Activated naive CD8-positive, alpha-beta T cell (primary cell): Measurements from ENCODE around the gene MBOAT1.

ENCODE experiments used
- H3K27ac Mint-ChIP-seq: one replicate; pipeline ENCODE4 v1.8.0; 2021; ENCODE audit warnings: mixed read lengths
- H3K27me3 Mint-ChIP-seq: one replicate; pipeline ENCODE4 v1.8.0; 2021; ENCODE audit warnings: mixed read lengths
- H3K36me3 Mint-ChIP-seq: one replicate; pipeline ENCODE4 v1.8.0; 2021; ENCODE audit warnings: mixed read lengths
- H3K4me1 Mint-ChIP-seq: one replicate; pipeline ENCODE4 v1.8.0; 2021; ENCODE audit warnings: low read depth, mixed read lengths
- H3K4me3 Mint-ChIP-seq: one replicate; pipeline ENCODE4 v1.8.0; 2021; ENCODE audit warnings: mild to moderate bottlenecking, mixed read lengths
- H3K9me3 Mint-ChIP-seq: one replicate; pipeline ENCODE4 v1.8.0; 2021; ENCODE audit warnings: low read depth, mixed read lengths

Gene MBOAT1

DNA sequence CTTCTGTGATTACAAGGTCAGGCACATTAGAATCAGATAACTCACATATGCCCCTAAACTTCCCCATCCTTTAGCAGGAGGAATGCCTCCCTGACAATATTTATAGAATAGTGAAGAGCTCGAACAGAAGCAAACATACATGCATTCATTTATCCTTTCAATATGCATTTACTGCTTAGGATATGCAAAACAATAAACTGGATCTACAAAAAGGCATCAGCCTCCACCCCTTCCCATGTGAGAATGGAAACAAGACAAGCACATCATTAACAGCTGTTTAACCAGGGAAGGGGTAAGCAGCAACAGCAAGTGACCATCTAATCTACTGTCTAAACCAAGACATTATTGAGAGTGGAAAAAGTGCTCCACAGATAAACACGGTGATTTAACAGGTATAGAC lies 107.6 kb downstream of the MBOAT1 start:
- no peaks in the 10 kb centered on the region for H3K27me3 Mint-ChIP-seq
- H3K27ac Mint-ChIP-seq = no peak overlapping the region
- H3K36me3 Mint-ChIP-seq = peaks cover 3% of the 10 kb centered on the region

DNA sequence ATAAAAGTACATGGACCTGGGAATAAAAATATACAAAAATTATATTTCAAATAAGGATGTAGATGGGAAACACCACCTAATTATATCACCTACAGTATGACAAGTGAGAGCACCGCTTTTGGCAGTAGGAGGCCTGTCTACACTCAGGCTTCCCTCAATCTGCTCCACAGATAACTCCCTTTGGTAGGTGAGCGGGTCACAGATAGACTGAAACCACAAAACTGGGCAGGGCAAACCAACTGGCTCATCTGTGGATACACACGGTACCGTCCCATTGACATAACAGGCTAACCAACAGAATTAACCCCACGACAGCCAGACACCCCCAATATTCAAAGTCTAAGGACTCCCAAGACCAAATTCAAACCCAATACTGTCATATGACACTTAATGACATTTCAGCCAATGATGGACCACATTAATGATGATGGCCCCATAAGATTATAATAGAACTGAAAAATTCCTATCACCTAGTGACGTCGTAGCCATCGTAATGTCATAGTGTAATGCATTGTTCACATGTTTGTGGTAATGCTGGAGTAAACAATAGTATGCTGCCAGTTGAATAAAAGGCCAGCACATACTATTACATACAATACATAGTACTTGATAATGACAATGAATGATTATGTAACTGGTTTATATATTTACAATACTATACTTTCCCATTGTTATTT lies 109.7 kb downstream of the MBOAT1 start:
- Mint-ChIP-seq H3K27ac (no peak overlapping the region), H3K4me3 (no peak overlapping the region), H3K4me1 (no peaks in the 10 kb centered on the region), H3K9me3 (no peaks in the 10 kb centered on the region), H3K27me3 (no peaks in the 10 kb centered on the region), H3K36me3 (no peaks in the 10 kb centered on the region)

More for the DNA sequence above, 107.6 kb downstream of the MBOAT1 start:
- Mint-ChIP-seq H3K4me3 (no peak overlapping the region), H3K9me3 (no peaks in the 10 kb centered on the region), H3K4me1 (no peaks in the 10 kb centered on the region)

DNA sequence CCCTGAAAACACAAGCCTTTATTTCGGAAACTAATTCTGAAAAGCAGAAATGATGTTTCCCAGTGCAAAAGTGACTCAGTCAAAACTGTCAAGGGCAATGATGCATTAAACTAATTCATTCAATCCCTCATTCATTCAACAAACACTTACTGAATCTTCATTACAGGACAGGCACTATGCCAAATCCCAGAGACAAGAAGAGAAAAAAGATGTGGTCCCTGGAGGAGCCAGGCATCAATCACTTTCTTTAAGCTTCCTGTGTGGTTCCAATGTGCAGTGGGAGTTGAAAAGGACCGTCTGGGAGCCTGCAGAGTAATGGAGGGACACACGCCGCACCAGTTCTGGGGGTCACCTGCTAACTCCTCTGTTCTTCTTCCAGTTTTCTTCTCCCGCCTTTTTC lies 113.1 kb downstream of the MBOAT1 start:
- Mint-ChIP-seq H3K36me3 (no peaks in the 10 kb centered on the region), H3K9me3 (no peaks in the 10 kb centered on the region), H3K27me3 (no peaks in the 10 kb centered on the region), H3K27ac (no peak overlapping the region), H3K4me1 (no peaks in the 10 kb centered on the region), H3K4me3 (no peak overlapping the region)

DNA sequence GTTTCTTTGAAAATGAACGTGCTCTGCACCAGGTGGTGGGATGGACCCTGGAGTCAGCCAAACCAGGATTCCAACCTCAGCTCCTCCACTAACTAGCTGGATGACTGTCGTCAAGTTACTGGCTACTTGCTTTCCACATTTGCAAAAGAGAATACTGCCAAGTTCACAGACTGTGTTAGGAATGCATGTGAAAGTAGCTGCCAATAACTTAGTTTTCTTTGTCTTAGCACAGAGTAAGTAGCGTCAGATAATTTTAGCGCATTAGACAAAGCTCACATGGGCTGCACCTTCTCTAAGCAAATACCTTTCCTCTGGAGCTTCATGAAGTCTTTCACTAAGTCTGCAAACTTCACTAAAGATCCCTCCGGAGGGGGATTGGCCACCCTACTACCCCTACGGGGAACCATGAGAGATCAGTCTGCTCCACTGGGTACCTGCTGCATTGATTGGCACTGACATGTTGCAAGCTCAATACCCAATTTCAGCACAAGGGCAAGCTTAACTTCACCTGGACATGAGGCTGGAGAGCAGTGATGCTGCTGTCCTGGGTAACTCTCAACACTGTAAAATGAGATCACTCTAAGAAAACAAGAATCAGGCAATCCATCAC lies 113.9 kb downstream of the MBOAT1 start:
- Mint-ChIP-seq H3K36me3 (no peaks in the 10 kb centered on the region), H3K9me3 (no peaks in the 10 kb centered on the region), H3K27me3 (no peaks in the 10 kb centered on the region), H3K4me3 (no peak overlapping the region), H3K27ac (no peak overlapping the region), H3K4me1 (no peaks in the 10 kb centered on the region)

DNA sequence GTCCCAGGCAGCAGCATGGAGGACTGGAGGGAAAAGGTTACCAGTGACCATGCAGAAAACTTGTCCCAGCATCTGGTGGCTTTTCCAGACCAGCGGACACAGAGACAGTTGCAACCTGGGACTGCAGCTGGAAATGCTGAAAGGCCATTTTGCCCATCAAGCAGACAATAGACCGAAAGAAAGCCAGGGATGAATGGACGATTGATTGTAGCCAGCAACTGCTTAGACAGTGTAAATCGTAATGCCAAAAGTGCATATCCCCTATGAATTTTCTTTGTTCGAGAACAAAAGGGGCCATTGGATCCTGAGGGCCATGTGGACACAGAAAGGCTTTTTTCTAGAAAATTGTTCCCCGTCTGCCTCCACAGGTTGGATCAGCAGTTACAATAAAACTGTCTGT lies 115.7 kb downstream of the MBOAT1 start:
- Mint-ChIP-seq H3K27ac (no peak overlapping the region), H3K4me1 (no peaks in the 10 kb centered on the region), H3K27me3 (peaks cover 3% of the 10 kb centered on the region), H3K36me3 (no peaks in the 10 kb centered on the region), H3K9me3 (no peaks in the 10 kb centered on the region), H3K4me3 (no peak overlapping the region)

DNA sequence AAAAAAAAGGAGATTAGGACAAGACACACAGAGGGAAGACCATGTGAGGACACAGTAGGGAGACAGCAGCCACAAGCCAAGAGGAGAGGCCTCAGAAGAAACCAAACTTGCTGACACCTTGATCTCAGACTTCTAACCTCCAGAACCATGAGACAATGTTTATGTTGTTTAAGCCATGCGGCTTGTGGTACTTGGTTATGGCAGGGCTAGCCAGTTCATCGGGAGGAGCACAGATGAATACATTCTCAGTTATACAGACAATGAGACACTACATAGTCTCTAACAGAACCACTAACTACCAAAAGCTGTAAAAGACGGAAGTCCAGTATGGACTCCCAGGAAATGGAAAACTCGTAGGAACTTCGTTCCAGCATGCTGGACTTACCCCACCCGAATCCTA lies 116.8 kb downstream of the MBOAT1 start:
- Mint-ChIP-seq H3K36me3 (no peaks in the 10 kb centered on the region), H3K4me1 (no peaks in the 10 kb centered on the region), H3K27ac (no peak overlapping the region), H3K27me3 (peaks cover 3% of the 10 kb centered on the region), H3K4me3 (no peak overlapping the region), H3K9me3 (no peaks in the 10 kb centered on the region)

DNA sequence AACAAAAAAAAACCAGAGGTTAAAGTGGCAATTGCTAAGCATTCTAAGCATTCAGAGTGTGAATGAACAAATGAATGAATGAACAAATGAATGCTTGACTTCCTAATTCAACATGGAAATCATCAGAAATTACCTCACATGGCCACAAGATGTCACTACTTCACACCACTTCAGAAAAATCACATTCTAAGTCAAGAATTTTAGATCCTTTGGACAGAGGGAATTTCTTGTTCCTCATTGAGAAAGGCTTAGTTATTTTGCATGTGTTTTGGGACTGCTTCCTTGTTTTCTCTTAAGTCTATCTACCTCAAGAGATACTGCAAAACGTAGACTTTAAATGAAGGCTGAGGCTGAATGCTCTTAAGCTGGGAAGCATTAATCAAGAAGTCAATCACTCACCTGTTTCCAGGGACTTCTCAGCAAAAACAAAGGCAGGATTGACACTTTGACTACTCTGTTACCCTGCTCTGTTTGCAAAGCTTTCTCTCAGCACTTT lies 120.2 kb downstream of the MBOAT1 start:
- no peaks in the 10 kb centered on the region for H3K4me1 Mint-ChIP-seq
- peaks cover 3% of the 10 kb centered on the region for H3K27me3 Mint-ChIP-seq
- H3K36me3 Mint-ChIP-seq = no peaks in the 10 kb centered on the region
- H3K9me3 Mint-ChIP-seq = no peaks in the 10 kb centered on the region
- no peak overlapping the region for H3K27ac Mint-ChIP-seq
- H3K4me3 Mint-ChIP-seq = no peak overlapping the region

DNA sequence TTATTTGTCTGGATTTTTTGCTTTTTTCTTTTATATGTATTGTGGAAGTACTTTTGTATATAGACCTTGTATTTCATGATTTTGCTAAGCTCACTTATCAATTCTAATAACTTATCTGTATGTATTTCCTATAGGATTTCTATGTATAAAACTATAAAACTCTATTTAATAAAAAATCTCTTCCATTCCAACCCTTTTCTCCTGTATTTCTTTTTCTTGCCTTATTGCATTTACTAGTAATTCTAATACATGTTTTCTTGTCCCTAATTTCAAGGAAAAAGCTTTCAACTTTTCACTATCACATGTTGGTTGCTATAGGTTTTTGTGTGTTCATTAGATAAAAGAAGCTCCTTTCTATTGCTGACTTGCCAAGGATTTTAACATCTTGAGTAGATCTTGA lies 125.3 kb downstream of the MBOAT1 start:
- Mint-ChIP-seq H3K27me3 (peaks cover 7% of the 10 kb centered on the region), H3K9me3 (no peaks in the 10 kb centered on the region), H3K36me3 (no peaks in the 10 kb centered on the region), H3K4me3 (no peak overlapping the region), H3K27ac (no peak overlapping the region), H3K4me1 (no peaks in the 10 kb centered on the region)

DNA sequence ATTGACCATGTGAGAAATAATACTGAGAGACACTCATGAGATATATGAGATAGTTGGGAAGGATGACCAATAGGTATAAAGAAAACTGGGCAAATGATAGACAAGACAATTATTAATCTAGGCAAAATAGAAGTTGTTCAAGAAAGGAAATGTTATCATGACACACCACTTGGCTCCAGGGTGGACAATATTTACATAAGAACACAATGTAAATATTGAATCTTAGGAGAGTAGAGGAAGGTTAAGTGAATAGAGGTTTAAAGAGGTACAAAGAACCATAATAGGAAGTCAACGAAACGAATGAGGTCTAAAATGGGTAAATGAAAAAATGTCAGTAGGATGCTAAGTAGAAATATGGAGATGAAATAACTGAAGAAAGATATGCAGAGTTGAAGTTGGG lies 126.5 kb downstream of the MBOAT1 start:
- no peak overlapping the region for H3K4me3 Mint-ChIP-seq
- H3K9me3 Mint-ChIP-seq = no peaks in the 10 kb centered on the region
- no peaks in the 10 kb centered on the region for H3K4me1 Mint-ChIP-seq
- no peak overlapping the region for H3K27ac Mint-ChIP-seq
- no peaks in the 10 kb centered on the region for H3K36me3 Mint-ChIP-seq
- peaks cover 5% of the 10 kb centered on the region for H3K27me3 Mint-ChIP-seq

DNA sequence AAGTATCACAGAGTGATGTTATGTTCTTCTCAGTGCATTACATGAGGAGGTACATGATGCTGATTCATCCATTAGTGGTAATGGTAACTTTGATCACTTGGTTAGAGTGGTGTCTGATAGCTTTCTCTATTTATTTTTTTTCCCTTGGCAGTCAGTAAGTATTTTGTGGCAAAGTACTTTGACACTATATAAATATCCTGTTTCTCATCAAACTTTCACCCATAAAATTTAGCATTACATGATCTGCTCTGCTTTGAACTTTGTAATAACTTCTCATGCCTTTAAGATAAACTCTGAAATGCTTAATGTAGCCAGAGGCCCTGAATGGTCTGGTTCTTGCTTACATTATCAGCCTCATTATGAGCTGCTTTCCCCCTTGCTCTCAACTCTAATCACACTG lies 127.9 kb downstream of the MBOAT1 start:
- H3K9me3 Mint-ChIP-seq = peaks cover 3% of the 10 kb centered on the region
- no peaks in the 10 kb centered on the region for H3K36me3 Mint-ChIP-seq
- peaks cover 5% of the 10 kb centered on the region for H3K27me3 Mint-ChIP-seq
- no peak overlapping the region for H3K4me3 Mint-ChIP-seq
- no peaks in the 10 kb centered on the region for H3K4me1 Mint-ChIP-seq
- no peak overlapping the region for H3K27ac Mint-ChIP-seq

DNA sequence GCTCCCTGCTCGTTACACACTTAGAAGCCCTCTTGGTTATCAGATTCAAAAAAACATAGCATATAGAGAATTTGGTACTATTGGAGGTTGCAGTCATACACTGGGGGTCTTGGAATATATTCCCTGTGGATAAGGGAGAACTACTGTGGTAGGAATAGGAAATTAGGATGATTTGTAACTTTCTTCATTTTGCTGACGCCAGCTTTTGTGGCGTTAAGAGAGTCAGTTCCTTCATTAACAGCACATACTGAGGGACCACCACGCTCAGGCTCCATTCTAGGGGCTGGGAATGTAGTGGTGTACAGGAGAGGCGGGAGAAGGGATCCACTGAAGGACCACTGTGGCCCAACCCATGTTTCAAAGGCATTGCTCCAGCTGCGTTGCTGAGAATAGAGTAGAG lies 140.3 kb downstream of the MBOAT1 start:
- H3K36me3 Mint-ChIP-seq = no peaks in the 10 kb centered on the region
- H3K27ac Mint-ChIP-seq = no peak overlapping the region
- H3K9me3 Mint-ChIP-seq = peaks cover 11% of the 10 kb centered on the region
- H3K27me3 Mint-ChIP-seq = peaks cover 14% of the 10 kb centered on the region
- no peak overlapping the region for H3K4me3 Mint-ChIP-seq
- no peaks in the 10 kb centered on the region for H3K4me1 Mint-ChIP-seq

DNA sequence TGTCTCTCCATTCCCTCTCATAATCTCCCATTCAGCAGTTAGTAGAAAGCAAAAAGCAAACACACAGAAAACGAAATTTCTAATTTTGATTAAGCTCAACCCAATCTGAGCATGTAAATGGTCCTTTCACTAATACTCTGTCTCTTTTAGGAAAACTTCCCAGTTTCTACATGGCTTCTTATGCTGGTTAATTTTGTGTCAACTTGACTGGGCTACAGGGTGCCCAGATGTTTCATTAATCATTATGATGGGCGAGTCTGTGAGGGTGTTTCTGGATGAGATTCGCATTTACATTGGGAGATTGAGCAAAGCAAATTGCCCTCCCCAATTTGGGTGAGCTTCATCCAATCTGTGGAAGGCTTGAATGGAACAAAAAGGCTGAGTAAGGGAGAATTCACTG lies 142.2 kb downstream of the MBOAT1 start:
- Mint-ChIP-seq H3K4me1 (no peaks in the 10 kb centered on the region), H3K36me3 (no peaks in the 10 kb centered on the region), H3K9me3 (peaks cover 6% of the 10 kb centered on the region), H3K4me3 (no peak overlapping the region), H3K27me3 (peaks cover 11% of the 10 kb centered on the region), H3K27ac (no peak overlapping the region)

DNA sequence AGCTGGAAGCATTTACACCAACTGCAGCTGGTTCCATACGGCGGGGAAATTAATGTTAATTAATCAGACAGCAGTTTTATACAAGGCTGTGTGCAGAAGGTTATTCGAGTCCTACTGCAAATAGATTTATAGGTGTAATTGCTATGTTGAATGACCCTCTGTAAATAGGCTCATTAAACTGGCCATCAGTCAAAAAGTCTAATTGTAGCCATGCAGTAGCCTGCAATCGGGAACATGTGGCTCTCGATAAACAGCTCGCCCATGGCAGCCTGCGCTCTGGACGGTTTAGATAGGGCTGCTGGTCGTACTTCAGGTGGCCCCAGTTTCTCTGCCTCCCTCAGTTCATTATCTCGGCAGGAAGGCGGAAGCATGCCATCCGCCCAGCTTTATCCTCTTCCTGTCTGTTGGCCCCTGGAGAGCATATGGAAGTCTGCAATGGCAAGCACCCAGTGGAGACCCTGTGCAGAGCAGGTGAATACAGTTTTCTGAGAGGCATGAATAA lies 143.2 kb downstream of the MBOAT1 start:
- Mint-ChIP-seq H3K27me3 (peaks cover 11% of the 10 kb centered on the region), H3K4me3 (no peak overlapping the region), H3K4me1 (no peaks in the 10 kb centered on the region), H3K27ac (no peak overlapping the region), H3K36me3 (no peaks in the 10 kb centered on the region), H3K9me3 (peaks cover 6% of the 10 kb centered on the region)

DNA sequence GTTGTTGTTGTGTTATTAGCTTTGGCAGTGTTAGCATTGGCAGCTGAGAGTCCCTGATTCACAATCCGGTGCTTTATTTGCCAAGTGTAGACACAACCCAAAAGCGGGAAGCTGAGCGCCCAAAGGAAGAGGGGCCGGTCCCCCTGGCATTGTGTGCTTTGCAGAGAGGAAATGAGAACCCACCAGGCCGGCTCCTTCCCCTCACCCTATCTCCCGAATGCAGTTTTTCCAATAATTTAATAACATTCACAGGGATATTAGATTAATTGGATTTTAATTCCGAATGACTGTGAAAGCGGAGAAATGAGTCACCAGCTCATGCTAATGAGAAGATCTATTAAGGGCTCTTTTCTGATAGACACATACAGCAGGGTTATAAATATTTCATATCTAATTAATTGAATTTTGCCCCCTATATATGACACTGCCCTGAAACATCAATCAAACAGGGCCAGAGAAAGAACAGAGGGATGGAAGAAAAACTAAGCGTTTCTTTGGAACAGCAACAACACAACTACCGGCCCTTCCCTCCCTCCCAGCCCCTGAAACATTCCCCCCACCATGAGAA lies 143.8 kb downstream of the MBOAT1 start:
- Mint-ChIP-seq H3K4me1 (no peaks in the 10 kb centered on the region), H3K36me3 (no peaks in the 10 kb centered on the region), H3K4me3 (no peak overlapping the region), H3K27ac (no peak overlapping the region), H3K9me3 (peaks cover 6% of the 10 kb centered on the region), H3K27me3 (peaks cover 13% of the 10 kb centered on the region)

DNA sequence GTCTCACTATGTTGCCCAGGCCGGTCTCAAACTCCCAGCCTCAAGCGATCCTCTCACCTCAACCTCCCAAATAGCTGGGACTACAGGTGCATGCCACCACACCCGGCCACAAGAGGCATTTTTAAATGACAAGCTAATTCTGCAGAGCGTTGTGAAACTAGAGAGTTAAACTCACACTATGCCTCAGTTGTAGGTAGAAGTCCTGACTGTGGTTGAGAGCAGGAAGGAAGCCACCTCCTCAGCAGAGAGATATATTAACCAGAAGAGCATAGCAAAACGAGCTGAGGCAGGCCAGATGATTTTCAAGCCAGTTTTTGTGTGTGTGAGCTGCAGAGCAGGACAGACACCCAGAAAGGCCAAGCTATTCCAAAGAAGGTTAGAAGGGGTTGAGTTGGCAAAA lies 150.3 kb downstream of the MBOAT1 start:
- Mint-ChIP-seq H3K4me3 (no peak overlapping the region), H3K27ac (no peak overlapping the region), H3K9me3 (no peaks in the 10 kb centered on the region), H3K4me1 (no peaks in the 10 kb centered on the region), H3K27me3 (peaks cover 1% of the 10 kb centered on the region), H3K36me3 (no peaks in the 10 kb centered on the region)
